K562 (cell line): ENCODE data around the gene PHF19. TPM values are rescaled to one million over a fixed set of nuclear protein-coding genes. Genes with fewer than 3 reads are reported as not detected.

Source experiments
- CCAR2 ChIP-seq: fragments of 200-400 bp; formaldehyde crosslinking; IDR thresholded peaks from 2 replicates; pipeline ENCODE4 v1.6.1; 2017; ENCODE audit warnings: mild to moderate bottlenecking, low read depth, low read length
- ETV1 ChIP-seq: fragments of 450-650 bp; conservative IDR thresholded peaks from 2 replicates; pipeline ENCODE4 v1.6.1; 2016; ENCODE audit warnings: missing genetic modification characterization, control low read depth, low read depth, missing compliant biosample characterization
- HDAC3 ChIP-seq: fragments of 450-650 bp; IDR thresholded peaks from 2 replicates; pipeline ENCODE4 v1.6.1; 2018; ENCODE audit warnings: borderline replicate concordance, mild to moderate bottlenecking, moderate library complexity; ENCODE audit not compliant: partially characterized antibody
- KLF10 ChIP-seq: fragments of 250-450 bp; sonication (Bioruptor Pico); IDR thresholded peaks from 2 replicates; pipeline ENCODE4 v1.6.1; 2021; ENCODE audit warnings: matching md5 sums
- POLR2B ChIP-seq: fragments of 450-650 bp; IDR thresholded peaks from 2 replicates; pipeline ENCODE4 v1.6.1; 2018; ENCODE audit warnings: low read depth; ENCODE audit not compliant: partially characterized antibody
- RBFOX2 ChIP-seq: fragments of 200-400 bp; formaldehyde crosslinking; IDR thresholded peaks from 2 replicates; pipeline ENCODE4 v1.6.1; 2017; ENCODE audit warnings: low read depth, mild to moderate bottlenecking, low read length, moderate library complexity
- TBP ChIP-seq: optimal IDR thresholded peaks from 2 replicates; pipeline ENCODE3; 2011; ENCODE audit warnings: low read depth, low read length, improper control_type of control experiment
- THAP12 ChIP-seq: fragments of 250-450 bp; sonication (Bioruptor Pico); IDR thresholded peaks from 2 replicates; pipeline ENCODE4 v1.9.0; 2021; ENCODE audit warnings: mild to moderate bottlenecking, inconsistent platforms
- USF1 ChIP-seq: sonication (generic); formaldehyde crosslinking; IDR thresholded peaks from 2 replicates; pipeline ENCODE4 v1.9.0; 2022; ENCODE audit warnings: mild to moderate bottlenecking, missing genetic modification reagents
- VEZF1 ChIP-seq: fragments of 200-800 bp; sonication (Bioruptor generic); IDR thresholded peaks from 2 replicates; pipeline ENCODE4 v1.6.1; 2017; ENCODE audit warnings: missing genetic modification characterization, missing compliant biosample characterization
- XRCC5 ChIP-seq: fragments of 200-400 bp; formaldehyde crosslinking; IDR thresholded peaks from 2 replicates; pipeline ENCODE4 v1.6.1; 2017; ENCODE audit warnings: low read depth, mild to moderate bottlenecking, low read length
- ZC3H4 ChIP-seq: sonication (generic); formaldehyde crosslinking; IDR thresholded peaks from 2 replicates; pipeline ENCODE4 v1.9.0; 2021; ENCODE audit warnings: missing genetic modification reagents, borderline replicate concordance
- ZNF561 ChIP-seq: fragments of 450-650 bp; formaldehyde crosslinking; conservative IDR thresholded peaks from 2 replicates; pipeline ENCODE4 v1.4.0; 2020; ENCODE audit warnings: mild to moderate bottlenecking, moderate library complexity
- ZNF740 ChIP-seq, 3 experiments: fragments of 200-800 bp in 1 of 3; sonication (Bioruptor generic) in 1 of 3; sonication (generic) in 1 of 3; formaldehyde crosslinking in 1 of 3; IDR thresholded peaks; 2 replicates each; pipeline versions ENCODE4 v1.6.1 to v1.8.0; 2016 to 2022; ENCODE audit warnings: mild to moderate bottlenecking in 2 of 3, missing compliant biosample characterization in 2 of 3, missing genetic modification characterization in 2 of 3, missing genetic modification reagents in 1 of 3
- polyA plus RNA-seq, 8 experiments: library from polyadenylated mRNA; depleted of rRNA in 4 of 8; stranded (reverse) in 5 of 8; unstranded in 3 of 8; fragments of >200 nt; fragmentation: Nextera tagmentation in 2 of 8; fragmentation: Illumina TruSeq in 1 of 8; extraction: Ambion mirVana in 2 of 8; extraction: Trizol in 1 of 8; gene quantifications; 2 replicates each; pipeline versions ENCODE4 v1.2.1 to v1.2.3, GENCODE V29; 2011 to 2014; ENCODE audit warnings: inconsistent platforms in 1 of 8, missing spikeins in 1 of 8
- total RNA-seq, 7 experiments: library from RNA; depleted of rRNA in 6 of 7; stranded (reverse); fragments of >200 nt in 6 of 7; fragmentation: Illumina TruSeq in 2 of 7; extraction: Trizol in 2 of 7; gene quantifications; 2 replicates each; pipeline versions ENCODE4 v1.2.1 to v1.2.3, GENCODE V29; 2011 to 2021; ENCODE audit warnings: low replicate concordance in 1 of 7

The PHF19 gene
- total and polyA plus RNA-seq, 9 of the 15 experiments (the other 6 are each of a cell fraction or from before 2014, with no cell fraction given) = 95.8 to 403 (median 255) TPM

GRCh38 chr9:120855827-120856670 lies 20.9 kb downstream of the PHF19 start (continued):
- no peak for TF ChIP-seq ETV1 (tag)
- 0 out of 2 replicates have a peak, but pooled peaks have one; percentile 46 for TF ChIP-seq ZC3H4 (CRISPR knock-in tag)
- TF ChIP-seq CCAR2 = no peak
- no peak for TF ChIP-seq TBP
- TF ChIP-seq THAP12 (CRISPR knock-in tag) = no peak
- 0 out of 2 replicates have a peak, but pooled peaks have one; percentile 25 for TF ChIP-seq XRCC5
- TF ChIP-seq POLR2B = peak; percentile 65
- TF ChIP-seq KLF10 = no peak
- no peak for TF ChIP-seq VEZF1 (CRISPR knock-in tag)
- TF ChIP-seq RBFOX2 = peak; percentile 48; the same call in 1 of the 2 replicates
- TF ChIP-seq ZNF561 (CRISPR knock-in tag) = no peak
- TF ChIP-seq HDAC3 = no peak
- peak; percentile 50; the same call in 1 of the 2 replicates for TF ChIP-seq ZNF740 (CRISPR knock-in tag; IDR thresholded peaks at IDR 0.05)
- no peak for TF ChIP-seq ZNF740 (tag; IDR thresholded peaks at IDR 0.05)
- TF ChIP-seq USF1 (CRISPR knock-in tag) = peak; percentile 12; the same call in 1 of the 2 replicates
- TF ChIP-seq, all 486 proteins: peak for 19
